ENCODE measurements around the gene SV2B.

Gene SV2B

DNA sequence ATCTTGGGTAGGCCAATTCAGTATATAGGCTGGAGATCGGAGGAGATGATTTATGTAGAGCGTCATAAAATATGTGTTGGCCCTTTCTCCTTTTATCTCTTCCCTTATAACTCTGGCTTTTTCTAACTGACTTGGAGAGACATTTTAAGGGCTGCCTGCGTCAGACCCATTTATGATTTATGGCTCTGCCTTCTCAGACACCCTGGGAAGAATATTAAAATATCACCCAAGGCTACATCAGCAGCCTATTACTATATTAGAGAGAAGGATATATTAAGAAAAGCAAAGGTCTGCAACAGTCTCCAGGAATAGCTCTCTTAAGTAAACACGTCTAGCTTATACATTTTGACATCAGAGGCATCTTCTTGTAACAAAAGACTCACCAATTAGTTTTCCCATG is 179.4 kb downstream of the SV2B start:
- DNase-seq: no peak

DNA sequence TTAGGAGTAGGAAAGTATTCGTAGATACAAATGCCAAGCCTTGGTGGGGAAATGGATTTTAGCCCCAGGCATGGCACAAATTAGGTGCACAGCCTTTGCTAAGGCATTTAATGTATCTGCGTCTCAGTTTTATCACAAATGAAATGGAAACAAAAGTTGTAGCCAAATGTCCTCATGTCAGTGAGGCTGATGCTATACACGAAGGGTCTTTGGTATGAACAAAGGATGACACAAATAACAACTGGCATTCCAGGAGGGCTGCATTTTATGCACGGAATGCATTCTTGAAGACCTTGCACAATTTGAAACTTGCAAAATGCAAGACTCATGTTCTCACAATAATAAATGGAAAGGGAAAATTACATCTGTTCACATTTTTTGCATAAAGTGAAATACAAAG is 181.9 kb downstream of the SV2B start:
- DNase-seq: no peak

DNA sequence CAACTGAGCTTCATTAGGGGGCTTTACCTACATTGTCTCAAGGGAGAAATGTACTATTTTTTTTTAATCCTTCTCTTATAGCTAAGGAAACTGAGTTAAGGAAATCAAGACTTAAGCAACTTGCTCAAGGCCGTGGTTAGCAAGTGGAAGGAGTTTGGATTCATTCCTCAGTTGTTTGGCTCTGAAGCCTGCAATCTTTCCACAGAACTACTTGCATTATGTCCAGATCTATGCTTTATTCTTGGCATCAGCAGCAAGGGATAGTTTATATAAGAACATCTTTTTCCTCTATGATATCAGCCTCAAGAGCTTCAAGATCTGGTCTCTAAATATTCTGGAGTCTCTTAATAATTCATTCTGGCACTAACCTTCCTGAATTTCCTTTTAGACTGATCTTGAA is 182.4 kb downstream of the SV2B start:
- DNase-seq: no peak

DNA sequence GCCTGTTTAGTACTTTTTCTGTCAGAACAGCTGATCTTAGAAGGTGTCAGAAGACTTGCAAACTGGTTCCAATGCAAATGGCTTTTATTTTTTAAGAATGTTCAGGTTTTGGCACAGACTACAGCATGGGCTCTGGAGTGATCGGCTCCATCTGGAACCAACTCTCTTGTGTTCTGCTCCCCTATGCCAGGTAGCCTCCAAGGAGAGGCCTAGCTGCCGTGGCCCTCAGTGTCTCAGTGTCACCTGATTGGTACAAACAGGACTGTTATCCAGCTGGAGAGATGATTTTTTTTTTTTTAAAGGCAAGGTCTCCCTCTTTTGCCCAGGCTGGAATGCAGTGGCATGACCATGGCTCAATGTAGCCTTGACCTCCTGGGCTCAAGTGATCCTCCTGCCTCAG is 183.1 kb downstream of the SV2B start:
- no peak for DNase-seq

DNA sequence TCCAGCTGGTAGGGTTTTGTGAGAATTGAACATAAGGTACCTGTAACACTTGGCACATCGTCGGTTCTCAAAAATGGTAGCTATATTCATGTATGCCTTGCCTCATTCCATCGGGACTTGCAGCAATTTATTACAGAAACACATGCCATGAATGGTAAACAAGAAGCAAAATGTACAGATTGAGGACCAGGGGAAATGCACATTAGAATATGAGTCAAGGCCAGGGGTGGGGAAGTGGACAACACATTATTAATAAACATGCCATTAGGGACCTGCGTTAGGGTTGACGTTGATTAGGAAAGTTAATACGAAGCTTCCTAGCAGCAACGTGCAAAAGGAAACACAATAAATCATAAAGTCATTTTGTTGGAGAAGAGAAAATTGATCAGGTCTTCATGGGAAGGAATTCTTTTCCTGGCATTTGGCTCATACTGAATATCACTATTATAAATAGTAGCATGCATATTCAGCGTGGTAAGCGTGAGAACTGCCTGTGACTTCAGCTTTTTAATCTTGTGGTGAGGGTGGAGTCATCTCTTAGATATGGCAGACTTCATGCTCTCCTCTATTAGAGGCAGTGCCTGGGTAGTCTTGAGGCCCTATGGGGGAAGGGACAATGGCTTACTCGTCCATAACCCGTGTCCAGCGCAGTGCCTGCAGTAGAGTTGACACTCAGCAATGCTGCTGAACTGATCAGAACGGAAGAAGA is 184.9 kb downstream of the SV2B start:
- no peak for DNase-seq

DNA sequence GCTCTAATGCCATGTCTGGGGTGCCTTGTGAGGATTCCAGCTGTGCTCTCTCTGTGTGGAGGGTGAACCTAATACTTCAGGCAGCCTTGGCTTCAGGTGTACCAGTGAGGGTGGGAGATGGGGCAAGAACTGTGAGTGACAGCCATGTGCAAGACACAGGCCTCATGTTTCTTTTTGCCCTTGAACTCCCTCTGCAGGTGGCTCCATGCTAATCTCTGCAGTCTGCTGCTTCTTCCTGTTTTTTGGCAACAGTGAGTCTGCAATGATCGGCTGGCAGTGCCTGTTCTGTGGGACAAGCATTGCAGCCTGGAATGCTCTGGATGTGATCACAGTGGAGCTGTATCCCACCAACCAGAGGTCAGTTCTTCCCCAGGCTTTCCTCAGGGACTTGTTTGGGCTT is 189.3 kb downstream of the SV2B start:
- no peak for DNase-seq

DNA sequence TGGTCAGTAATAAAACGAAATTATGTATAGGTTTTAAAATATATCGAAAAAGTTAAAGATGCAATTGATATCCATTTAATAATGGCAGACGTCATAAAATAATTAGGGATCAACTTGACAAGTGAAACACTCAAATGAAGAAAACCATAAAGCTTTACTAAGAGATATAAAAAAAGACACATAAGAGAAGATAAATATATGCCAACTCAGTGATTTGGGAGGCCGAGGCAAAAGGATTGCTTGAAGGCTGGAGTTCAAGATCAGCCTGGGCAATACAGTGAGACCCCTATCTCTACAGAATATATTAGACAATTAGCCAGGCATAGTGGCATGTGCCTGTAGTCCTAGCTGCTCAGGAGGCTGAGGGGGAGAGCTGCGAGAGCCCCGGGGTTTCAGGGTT is 190.5 kb downstream of the SV2B start:
- no peak for DNase-seq

DNA sequence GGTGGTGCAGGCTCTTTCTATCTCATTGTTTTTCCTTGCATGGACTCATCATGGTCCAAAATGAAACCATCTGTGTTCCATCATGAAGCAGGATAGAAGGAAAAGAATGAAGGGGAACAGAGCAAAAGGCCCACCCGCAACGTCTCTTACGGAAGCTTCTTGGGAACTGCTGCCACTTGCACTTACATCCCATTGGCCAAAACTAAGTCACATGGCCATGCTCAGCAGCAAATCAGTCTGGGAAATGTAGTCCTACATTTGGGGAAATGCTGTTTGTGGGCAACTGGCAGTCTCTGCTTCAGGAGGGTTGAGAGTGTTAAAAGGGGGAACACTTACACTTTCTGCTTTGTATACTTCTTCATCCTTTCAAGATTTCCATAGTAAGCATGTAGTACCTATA is 191.6 kb downstream of the SV2B start:
- no peak for DNase-seq

DNA sequence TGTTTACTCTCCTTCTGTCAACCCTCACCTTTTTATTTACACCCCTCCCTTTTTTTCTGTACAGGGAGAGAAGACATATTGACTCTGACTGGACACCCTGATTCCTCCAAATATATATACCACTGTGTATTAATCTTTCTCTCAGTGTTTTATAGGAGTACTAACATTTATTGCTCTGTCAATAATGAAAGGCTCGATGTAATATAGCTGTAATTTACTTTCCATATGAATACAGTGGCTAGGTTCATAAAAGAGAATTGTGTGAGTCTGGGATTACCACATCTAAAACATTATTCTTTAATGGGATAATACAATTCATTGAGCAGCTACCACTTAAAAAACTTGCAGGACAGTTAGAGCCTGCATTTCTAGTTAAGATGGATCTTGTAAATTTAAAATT is 194.3 kb downstream of the SV2B start:
- no peak for DNase-seq

DNA sequence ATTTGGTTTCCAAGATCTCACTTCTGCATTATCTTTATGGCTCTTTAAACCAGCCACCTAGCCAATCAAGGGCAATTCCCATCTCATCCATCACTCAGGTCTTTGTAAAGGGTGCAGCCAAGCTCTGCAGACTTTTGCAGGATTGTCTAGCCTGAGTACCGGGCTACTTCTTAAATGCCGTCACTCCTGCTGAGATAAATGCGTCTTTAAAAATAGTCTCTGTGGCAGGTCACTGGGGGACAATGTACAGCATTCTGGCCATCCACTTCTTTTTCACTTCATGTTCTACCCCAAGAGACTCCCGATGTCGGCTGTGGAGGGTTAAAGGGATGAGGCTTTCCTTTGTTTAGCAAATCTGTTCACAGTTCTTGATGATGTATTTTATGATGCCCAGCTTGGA is 194.7 kb downstream of the SV2B start:
- DNase-seq: no peak

DNA sequence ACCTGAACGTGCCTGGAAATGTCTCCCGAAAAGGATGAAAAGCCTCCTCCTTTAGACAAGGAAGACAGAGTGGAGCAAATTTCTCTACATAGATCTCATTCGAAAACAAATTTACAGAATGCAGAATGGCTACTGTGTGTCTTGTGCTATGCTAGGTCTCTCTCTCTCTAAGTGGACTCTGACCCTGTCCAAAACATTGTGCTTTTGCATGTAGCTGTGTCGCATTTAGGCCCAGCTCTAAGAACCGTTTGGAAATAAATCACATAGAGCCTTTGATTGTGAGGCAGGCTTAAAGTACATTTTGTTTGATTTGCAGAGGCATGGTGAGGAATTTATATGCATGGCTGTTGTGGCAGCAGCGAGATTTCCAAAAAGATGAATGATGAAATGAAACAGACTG is 198.0 kb downstream of the SV2B start:
- DNase-seq: no peak

DNA sequence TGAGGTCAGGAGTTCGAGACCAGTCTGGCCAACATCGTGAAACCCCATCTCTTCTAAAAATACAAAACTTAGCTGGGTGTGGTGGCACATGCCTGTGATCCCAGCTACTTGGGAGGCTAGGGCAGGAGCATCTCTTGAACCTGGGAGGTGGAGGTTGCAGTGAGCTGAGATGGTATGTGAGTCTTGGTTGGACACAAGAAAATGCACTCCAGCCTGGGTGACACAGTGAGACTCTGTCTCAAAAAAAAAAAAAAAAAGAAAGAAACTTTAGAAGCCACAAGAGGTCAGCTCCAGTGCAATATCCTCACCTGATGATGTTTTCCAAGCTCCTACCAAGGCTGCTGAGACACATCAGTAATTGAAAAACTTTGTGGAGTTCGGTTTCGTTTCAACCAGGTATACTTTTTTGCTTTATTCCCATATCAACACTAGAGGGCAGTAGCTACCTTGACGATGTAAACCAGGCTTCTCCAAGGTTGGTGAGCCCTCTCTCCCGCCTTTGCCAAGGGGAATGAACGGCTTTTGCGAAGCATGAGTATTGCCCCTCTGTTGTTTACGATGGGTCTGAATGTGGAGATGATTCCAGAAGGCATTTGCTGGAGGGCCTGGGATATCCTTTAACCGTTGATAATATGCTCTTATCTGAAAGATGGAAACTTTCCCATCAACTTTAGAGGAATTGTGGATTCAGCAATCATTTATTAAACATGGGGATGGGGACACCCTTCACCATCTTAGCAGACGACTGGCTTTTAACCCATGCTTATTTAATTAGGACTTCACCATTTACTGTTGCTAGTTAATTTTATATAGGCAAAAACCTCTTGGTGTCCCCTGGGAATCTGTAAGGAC is 202.8 kb downstream of the SV2B start:
- DNase-seq: no peak

DNA sequence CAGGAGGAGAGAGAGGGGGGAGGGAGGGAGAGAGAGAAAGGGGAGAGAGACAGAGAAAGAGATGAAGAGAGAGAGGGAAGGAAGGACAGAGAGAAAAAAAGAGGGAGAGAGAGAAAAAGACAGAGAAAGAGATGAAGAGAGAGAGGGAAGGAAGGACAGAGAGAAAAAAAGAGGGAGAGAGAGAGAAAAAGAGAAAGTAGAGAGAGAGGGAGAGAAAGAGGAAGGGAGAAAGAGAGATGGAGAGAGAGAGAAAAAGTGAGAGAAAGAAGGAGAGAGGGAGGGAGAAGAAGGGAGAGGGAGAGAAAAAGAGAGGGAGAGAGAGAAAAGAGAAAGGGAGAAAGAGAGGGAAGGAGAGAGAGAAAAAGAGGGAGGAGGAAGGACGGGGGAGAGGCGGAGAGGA is 204.2 kb downstream of the SV2B start:
- no peak for DNase-seq

DNA sequence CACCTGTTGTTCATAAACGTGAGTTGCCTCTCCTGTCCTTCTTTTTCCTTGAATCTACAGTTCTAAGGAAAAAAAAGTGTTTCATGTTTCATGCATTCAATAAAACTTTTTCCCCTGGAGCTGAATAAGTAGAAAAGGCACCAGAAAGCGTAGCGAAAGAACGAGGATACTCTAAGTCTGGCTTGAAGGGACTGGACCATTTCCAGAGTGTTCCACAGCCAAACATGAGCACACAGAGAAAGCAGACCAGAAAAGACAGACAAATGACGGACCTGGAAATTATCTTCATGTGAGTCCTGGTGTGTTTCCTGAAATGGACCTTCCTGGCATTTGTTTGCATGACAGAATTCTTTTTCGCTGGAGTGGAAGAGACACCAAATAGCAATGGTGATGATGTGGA is 204.7 kb downstream of the SV2B start:
- no peak for DNase-seq

DNA sequence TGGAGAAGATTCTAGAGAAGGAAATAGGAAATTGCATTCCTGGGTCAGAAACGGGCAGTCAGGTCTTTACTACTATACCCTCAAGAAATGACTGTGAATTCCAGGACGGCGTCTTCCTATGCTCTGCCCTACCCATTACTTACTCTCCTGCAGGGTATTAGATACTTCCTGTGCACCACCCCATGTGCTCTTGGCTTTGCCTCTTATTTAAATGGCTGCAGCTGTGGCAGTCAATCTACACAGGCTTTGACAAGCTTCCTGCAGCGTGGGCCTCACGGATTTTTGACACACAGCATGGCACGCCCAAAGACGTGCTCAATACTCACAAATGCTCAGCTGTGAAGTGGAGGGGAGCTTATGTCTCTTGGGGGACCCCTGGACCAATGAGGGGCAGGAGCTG is 206.1 kb downstream of the SV2B start:
- DNase-seq: no peak

DNA sequence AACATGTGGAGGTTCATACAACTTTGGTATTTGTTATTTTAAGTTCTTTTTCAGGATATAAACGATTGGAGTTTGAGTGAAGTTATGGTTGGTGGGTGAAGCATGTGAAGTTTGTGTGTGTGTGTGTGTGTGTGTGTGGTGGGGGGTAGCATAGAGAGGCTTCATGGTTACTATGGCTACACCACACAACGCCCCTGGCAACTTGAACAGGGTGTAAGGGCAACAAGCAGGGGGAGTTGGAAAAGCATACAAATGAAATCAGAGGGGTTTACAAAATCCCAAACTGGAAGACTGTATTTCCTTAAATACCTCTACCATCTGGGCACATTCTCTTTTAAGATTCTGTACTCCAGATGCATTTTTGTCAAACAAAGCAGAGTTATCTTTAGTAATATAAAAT is 207.5 kb downstream of the SV2B start:
- no peak for DNase-seq

DNA sequence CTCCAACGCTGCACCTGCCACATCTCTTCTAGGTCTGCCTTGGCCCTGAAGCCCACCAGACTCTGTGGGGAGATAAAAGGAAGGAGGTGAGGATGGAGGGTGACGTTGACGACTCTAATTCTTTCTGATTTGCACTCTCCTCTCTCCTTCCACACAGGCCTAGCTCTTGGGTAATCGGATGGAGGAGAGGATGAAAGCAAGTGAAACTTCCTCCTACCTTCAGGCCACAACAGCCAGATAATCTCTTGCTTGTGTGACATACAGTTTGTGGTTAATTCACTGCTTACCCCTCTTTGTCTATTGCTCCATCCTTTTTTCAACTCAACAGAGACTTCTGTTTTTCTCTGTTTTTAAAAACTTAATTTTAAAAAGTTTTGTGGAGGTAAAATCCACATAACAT is 208.1 kb downstream of the SV2B start:
- no peak for DNase-seq

DNA sequence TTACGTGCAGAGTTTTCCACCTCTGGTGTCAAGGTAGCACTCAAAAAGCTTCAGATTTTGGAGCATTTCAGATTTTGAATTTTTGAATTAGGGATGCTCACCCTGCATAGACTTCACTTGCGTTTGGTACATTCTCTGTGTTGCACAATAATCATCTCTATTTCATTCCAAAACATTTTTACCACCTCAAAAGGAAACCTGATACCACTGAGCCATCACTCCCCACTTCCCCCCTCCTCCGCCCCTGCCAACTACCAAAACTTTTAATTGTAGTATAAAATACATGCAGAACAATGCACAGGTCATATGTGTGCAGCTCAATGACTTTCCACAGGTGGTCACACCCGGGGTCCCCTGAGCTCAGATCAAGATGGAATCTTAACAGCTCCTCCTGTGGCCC is 208.8 kb downstream of the SV2B start:
- DNase-seq: no peak

DNA sequence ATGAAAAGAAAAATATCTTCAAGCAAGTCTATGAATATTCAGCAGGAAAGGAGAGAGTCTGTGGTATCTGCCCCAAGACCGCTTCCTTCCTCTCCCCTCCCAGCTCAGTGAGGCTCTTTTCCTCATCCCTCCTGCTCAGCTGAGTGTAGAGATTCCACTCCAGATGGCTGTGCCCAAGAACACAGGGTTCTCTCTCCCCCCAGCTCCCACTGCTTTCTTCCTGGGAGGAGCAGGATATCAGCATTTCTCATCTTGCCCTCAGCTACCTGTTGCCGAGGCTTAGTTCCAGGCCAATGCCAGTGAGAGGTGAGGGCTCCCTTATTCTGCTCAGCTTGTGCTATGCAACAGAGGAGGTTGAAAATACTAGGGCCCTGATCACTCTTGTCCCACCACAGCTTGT is 211.9 kb downstream of the SV2B start:
- DNase-seq: no peak

DNA sequence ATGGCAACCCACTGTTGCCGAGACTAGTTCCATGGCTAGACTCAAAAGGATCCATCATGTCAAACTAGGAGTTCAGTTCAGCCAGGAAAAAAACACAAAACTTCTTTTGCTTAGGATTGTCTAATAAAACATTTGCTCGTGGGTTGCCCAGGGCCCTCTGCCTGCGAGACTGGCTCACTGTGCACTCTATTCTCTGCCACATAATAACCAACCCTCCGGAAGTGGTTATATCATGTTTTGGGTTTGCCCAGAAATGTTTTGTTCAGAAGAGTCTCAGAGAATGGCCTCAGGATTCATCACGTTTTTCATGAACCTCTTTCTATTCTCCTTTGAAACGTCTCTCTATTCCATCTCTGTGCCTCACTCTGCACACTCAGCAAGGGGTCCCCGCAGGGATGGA is 216.1 kb downstream of the SV2B start:
- no peak for DNase-seq

DNA sequence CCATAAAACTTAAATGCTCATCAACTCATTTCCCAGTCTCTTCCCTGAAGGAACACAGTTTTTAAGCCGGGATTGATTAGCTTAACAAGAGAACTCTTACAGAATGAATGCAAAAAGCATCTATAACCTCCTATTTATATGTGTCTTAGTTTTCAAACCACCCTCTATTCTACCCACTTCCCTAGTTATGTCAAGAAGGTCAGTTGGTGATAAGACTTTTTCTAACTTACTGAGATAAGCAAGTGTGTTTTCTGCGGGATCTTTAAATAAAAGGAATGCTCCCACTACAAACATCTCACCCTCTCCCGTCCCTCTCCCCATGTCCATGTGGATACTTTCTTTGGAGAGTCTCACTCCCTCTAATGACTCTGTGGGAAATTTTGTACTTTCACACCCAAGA is 218.5 kb downstream of the SV2B start:
- no peak for DNase-seq

DNA sequence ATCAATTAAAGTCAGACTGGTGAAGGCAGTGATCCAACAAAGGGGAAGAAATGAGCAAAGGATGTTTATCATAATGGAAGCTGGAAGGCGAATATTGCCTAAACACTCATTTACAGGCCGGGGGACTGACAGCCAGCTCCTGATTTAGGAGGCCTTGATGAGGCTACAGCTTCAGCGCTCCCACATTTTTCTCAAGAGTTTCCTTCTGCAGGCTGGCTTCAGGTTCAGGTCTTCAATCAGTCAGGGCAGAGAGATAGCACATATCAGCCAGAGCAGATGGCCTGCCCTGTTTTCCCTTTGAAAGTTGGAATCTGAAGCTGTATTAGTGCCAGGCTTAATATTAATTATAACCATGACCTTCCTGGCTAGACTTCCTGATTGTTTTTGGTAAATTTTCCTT is 218.9 kb downstream of the SV2B start:
- no peak for DNase-seq

DNA sequence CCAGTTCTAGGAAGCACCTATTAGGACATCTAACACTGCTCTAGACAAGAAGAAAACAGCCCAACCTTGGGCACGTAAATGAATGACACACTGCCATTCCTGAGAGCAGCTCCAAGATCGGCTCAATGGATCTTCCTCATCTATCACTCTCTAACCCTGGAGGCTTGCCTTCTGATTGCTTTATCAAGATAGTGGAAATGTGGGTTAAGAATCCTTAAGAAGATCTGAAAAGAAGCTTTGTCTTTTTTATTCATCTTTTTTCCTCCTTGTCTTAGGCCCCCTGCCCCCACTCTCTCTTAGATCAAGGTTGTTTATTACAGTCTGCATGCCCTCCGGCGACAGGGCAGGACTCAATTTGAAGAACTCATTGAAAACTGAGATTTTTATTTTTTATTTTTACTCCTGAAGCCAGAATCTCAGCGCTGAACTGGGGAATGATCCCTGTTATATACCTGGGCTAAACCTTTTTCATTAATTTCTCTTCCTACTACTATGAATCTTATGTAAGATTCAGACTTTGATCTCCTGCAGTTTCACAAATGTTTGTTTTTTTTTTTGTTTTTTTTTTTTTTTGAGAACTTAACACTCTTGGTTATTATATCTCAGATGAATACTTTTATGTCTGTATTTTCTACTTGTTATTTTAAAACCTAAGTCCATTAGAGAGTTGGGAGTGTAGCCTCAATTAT is 219.5 kb downstream of the SV2B start:
- DNase-seq: no peak

DNA sequence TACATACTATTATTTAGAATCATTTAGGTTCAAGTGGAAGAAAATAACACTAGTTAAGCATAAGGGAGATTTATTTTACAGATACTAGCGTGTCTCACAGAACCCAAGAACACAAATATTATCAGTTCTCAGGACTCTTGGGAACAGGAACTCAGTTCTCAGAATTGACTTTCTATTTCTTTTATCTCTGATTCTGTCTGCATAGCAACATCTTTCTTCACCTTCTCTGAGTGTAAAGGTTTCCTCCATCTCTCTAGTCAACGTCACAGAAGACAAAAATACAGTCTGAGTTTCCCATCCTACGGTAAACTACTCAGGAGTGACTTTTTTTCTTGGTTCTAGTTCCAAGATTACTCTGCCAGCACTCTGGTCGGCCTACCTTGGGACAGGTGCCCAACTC is 220.0 kb downstream of the SV2B start:
- no peak for DNase-seq

All from NCI-H510A (cell line).